GM18498 (cell line): ENCODE measurements around the gene APOBEC3F.

Experiments
- ATAC-seq: cut with Tn5 transposase; IDR thresholded peaks from one replicate; pipeline ENCODE4 v1.9.1; 2021; ENCODE audit warnings: mild to moderate bottlenecking, moderate library complexity; ENCODE audit not compliant: unreplicated experiment

APOBEC3F gene

DNA sequence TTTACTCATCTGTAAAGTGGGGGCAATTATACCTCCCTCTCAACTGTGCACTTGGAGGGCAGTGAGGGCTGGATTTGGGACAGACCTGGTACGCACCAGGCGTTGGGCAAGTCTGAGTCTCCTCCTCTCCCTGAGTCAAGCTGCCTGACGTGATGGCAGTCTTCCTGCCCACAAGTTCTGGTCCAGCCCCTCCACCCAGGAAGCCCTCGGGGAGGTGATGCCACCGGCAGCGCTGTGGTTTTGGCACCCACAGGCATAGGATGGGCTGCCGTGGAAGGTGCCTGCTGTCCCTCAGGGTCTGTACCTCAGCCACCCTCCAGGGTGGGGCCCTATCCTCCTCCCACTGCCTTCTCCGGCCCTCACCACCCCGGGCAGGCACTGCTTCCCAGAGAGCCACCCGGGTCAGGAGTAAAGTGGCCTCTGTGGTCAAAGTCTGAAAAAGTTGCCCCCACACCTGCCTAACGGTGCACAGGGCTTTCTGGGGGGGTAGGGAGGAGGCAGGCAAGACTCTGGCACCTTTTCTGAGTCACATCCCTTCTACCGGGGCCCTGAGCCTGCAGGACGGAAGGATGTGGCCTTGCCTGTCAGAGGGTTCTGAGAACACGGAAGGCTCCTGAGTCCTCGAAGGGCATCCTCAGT is 49.9 kb downstream of the APOBEC3F start:
- no peak for ATAC-seq

DNA sequence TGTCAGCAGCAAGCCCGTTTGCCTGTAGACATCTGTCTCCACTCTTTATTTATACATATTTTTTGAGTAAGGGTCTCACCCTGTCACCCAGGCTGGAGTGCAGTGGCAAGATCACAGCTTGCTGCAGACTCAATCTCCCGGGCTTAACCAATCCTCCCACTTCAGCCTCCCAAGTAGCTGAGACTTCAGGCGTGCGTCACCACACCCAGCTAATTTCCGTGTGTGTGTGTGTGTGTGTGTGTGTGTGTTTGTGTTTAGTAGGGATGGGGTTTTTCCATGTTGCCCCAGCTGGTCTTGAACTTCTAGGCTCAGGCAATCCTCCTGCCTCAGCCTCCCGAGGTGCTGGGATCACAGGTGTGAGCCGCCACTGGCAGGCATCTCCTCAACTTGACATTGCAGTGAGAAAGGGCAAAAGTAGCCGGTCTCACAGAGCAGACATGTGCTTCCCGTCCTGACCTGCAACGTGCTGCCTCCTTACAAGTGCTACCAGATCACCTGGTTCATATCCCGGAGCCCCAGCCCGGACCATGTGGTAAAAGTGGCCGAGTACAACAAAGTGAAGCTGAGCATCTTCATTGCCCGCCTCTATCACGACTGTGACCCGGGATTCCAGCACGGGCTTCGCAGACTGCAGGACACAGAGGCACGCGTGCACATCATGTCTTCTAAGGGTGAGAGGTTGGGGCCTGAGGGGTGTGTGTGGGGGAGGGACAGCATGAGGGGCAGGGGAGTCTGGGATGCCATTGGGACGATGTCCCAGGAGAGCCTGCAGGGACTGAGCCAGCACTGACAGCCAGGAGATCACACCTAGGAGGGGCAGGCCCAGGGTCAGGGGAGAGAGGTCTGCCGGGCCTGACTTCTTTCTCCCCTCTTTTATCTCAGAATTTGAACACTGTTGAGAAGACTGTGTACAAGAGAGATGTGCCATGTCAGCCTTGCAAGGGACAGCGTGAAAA is 50.7 kb downstream of the APOBEC3F start:
- ATAC-seq = no peak

DNA sequence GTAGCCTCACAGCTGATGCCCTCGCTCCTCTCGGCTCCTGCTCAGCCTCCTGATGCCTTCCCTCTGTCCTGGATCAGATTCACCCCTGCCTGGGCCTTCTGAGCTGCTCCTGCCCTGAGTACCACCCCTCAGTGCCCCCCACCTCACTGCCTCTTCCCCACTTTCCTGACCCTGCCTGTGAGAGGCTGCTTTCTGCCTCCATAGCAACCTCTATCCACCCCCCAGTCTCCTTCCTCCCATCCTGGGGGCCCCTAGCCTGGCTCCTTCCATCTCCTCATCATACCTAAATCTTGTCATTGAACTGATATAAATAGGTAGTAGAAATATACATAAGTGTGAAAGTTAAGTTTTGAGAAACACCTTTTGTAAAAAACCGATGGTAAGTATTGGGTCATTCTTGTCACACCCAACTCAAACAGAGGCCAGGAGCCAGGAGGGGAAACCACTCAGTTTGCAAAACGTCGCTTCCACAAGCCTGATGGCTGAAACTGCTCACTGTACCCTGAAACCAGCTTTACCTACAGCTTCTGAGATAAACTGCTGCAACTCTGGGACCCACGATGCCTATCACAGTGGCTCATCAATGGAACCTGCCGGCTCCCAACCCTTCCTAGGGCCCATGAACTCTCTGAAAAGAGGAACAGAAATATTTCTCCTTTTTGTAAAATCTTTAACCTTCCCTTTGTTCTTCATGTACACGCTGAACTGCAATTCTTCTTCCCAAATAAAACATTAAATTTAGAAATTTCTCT is 51.6 kb downstream of the APOBEC3F start:
- ATAC-seq = no peak

DNA sequence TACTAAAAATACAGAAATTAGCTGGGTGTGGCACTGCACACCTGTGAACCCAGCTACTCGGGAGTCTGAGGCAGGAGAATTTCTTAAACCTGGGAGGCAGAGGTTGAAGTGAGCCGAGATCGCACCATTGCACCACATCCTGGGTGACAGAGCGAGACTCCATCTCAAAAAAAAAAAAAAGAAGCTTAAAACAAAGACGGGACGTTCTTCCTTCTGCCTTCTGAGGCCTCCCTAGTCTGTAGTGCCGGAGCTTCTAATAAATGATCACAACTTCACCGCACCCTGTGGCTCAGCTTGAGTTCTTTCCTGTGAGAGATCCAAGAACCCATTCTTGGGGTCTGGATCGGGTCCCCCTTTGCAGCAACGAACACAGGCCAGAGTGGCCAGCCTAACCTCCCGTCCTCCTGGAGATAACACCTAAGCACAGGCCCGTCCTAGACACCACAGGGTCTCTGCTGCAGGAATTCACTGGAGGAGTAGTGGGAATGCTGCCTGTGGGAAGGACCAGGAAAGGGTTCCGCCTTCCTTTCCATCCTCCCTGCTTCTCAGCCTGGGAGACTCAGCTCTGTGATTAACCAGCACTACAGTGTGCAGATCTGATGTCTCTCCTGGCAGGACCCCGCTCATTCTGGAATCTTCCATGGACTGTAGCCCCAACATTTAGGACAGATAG is 54.2 kb downstream of the APOBEC3F start:
- no peak for ATAC-seq

DNA sequence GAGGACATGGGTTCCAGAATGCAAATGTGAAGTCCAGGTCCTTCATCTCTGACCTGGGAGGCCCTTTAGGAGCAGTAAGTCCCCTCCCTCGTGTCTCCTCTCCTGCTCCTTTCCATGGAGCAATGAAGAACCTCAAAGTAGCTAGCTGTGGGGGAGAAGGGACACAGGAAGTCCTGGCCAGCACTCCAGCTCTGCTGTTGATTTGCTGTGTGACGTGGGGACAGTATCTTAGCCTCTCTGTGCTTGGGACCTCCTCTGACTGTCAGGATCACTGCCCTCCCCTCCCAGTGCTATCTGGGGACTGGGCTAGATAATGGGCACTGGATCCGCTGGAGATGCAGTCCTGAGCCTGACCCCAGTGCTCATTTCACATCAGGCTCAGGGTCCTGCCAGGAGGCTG is 55.3 kb downstream of the APOBEC3F start:
- ATAC-seq = no peak

DNA sequence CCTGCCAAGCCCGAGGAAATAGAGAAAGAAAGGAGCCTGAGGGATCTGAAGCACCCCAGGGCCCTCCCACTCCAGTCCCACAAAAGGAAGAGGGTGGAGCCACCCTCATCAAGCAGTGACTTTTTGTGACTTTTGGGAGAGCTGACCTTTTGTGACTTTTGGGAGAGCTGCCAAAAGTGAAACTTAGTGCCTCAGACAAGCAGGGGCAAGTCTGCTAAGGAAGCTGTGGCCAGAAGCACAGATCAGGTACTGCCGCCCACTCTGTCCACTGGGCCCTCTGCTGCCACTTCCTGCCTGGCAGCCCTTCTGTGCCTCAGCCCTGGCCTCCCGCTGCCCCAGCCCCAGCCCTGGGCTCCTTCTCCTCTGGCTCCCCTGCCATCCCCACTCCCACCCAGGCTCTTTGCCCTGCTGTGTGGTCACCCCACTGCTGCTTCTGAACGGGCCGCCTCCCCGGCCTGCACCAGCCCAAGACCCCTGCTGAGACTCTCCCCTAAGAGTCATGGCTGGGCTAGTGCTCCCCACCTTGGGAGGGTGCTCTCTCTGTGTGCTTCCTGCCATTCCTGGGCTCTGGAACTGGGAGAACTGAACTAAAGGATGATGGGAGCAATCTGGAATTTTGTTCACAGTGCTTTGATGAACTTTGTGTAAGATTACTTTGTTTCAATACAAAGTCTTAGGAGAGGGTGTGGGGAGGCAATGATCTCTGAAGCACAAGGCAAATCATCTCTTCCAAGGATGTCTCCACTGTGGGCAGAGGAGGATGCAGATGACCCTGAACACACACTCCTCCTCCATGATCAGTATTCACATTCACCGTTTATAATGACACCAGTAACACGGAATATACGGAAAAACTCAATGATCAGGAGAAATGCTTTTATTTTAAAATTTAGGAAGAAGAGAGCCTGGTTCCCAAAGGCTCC is 56.7 kb downstream of the APOBEC3F start, which contains the start of gene APOBEC3H:
Gene APOBEC3H, plus strand, starts transcription at position 147 of the 923 bp plus-strand sequence. CDS start 3,035 bp downstream, outside the sequence.
- ATAC-seq = no peak

DNA sequence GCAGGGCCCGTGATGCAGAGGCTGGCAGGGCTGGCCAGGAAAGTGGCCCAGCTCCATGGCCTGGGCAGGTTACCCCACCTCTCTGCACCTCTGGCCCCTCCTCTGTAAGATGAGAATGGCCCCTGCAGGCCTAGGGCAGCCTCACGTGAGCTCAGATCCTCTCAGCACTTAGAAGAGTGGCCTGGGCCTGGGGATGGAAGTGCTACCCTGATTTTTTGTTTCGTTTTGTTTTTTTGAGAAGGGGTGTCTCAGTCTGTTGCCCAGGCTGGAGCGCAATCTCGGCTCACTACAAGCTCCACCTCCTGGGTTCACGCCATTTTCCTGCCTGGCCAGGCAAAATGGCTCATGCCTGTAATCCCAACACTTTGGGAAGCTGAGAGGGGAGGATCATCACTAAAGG is 57.4 kb downstream of the APOBEC3F start:
- ATAC-seq = no peak

DNA sequence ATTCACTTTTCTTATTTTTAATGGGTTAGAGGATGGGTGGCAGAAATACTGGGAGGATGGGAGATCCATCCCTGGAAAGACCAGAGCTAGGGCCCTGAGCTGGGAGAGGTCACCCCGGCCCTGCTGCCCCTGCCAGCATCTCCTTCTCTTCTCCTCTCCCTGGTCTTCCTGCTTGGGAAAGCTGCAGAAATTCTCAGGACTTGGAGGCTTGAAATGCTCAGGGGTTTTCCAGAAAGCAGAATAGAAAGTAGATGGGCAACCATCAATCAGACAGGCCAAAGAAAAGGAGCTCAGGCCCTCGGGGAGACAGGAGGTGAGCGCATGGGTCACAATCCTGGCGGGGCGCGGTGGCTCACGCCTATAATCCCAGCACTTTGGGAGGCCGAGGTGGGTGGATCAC is 57.9 kb downstream of the APOBEC3F start:
- ATAC-seq = no peak

DNA sequence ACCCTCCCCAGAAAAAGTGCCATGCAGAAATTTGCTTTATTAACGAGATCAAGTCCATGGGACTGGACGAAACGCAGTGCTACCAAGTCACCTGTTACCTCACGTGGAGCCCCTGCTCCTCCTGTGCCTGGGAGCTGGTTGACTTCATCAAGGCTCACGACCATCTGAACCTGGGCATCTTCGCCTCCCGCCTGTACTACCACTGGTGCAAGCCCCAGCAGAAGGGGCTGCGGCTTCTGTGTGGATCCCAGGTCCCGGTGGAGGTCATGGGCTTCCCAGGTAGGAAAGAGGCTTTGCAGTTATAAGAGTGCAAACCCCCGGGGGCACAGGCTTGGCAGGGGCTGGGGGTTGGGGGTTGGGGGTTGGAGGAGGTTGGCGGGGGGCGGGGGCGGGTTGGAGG is 60.6 kb downstream of the APOBEC3F start:
- ATAC-seq = no peak

DNA sequence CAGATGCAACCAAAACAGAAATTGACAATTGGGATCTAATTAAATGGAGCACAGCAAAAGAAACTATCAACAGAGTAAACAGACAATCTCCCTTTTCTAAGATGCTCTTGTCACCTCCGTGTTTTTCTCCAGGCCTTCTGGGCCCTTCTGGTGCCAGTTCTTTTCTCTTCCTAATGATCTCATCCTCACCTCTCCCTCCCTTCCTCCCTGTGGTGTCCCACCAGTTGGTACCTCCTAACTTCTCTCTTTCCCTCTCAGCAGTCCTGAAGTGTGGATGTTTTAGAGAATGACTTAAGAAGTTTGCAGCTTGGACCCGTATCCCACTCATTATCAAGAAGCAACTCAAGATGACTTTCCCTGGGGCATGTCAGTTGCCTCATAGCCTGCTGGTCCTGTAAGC is 62.8 kb downstream of the APOBEC3F start:
- no peak for ATAC-seq
